Fibroblast of lung (primary cell): ENCODE results near the gene PARP3. TPM values are rescaled to one million over a fixed set of nuclear protein-coding genes. Genes with fewer than 3 reads are reported as not detected.

Source experiments
- DNase-seq, 2 donors: peaks; one replicate each; pipeline versions ENCODE4 v3.0.0 to v3.0.0-alpha.2; 2010; ENCODE audit warnings: low read depth in 2 of 2
- H2AFZ ChIP-seq: 2 replicates; pipeline ENCODE4 v1.5.1; 2012; ENCODE audit warnings: low read length, control low read depth, inconsistent platforms
- H3K27ac ChIP-seq: 2 replicates; pipeline ENCODE4 v1.5.1; 2011; ENCODE audit warnings: low read length, control low read depth; ENCODE audit not compliant: insufficient read depth
- H3K27me3 ChIP-seq: 2 replicates; pipeline ENCODE4 v1.5.1; 2011; ENCODE audit warnings: mild to moderate bottlenecking, low read length; ENCODE audit not compliant: control insufficient read depth, insufficient read depth
- H3K36me3 ChIP-seq: 2 replicates; pipeline ENCODE4 v1.5.1; 2011; ENCODE audit warnings: low read length; ENCODE audit not compliant: control insufficient read depth, insufficient read depth
- H3K4me1 ChIP-seq: 2 replicates; pipeline ENCODE4 v1.5.1; 2011; ENCODE audit warnings: low read length; ENCODE audit not compliant: control insufficient read depth, insufficient read depth; ENCODE audit errors: extremely low read depth
- H3K4me2 ChIP-seq: 2 replicates; pipeline ENCODE4 v1.5.1; 2011; ENCODE audit warnings: low read length, control low read depth; ENCODE audit not compliant: insufficient read depth; ENCODE audit errors: extremely low read depth
- H3K4me3 ChIP-seq, 4 experiments: fragments of 200-600 bp in 1 of 4; sonication (generic) in 1 of 4; replicated peaks in 1 of 4; 2 replicates each; pipeline ENCODE4 v1.5.1; 2011 to 2016; ENCODE audit warnings: low read length in 4 of 4, low read depth in 3 of 4, mild to moderate bottlenecking in 3 of 4, control low read depth in 2 of 4, inconsistent platforms in 1 of 4, mixed read lengths in 1 of 4; ENCODE audit not compliant: insufficient read depth in 1 of 4; ENCODE audit errors: control extremely low read depth in 1 of 4
- H3K79me2 ChIP-seq: 2 replicates; pipeline ENCODE4 v1.5.1; 2012; ENCODE audit warnings: mild to moderate bottlenecking, low read length, inconsistent platforms; ENCODE audit not compliant: control insufficient read depth, insufficient read depth
- H3K9ac ChIP-seq: 2 replicates; pipeline ENCODE4 v1.5.1; 2011; ENCODE audit warnings: mild to moderate bottlenecking, low read length, control low read depth; ENCODE audit not compliant: insufficient read depth
- H3K9me3 ChIP-seq: 2 replicates; pipeline ENCODE4 v1.5.1; 2012; ENCODE audit warnings: low read depth, low read length; ENCODE audit not compliant: control insufficient read depth, insufficient read depth
- H4K20me1 ChIP-seq: 2 replicates; pipeline ENCODE4 v1.5.1; 2011; ENCODE audit warnings: low read length; ENCODE audit not compliant: control insufficient read depth, insufficient read depth; ENCODE audit errors: extremely low read depth
- EZH2 ChIP-seq: IDR thresholded peaks from 2 replicates; pipeline ENCODE4 v1.5.1; 2012; ENCODE audit warnings: low read length, control low read depth, mild to moderate bottlenecking; ENCODE audit errors: missing control alignments
- polyA plus RNA-seq, 2 donors: library from polyadenylated mRNA; depleted of rRNA in 1 of 2; stranded (reverse) in 1 of 2; unstranded in 1 of 2; fragments of >200 nt; gene quantifications; 2 replicates each; pipeline ENCODE4 v1.2.1, GENCODE V29; 2011 to 2012; ENCODE audit warnings: missing spikeins in 1 of 2
- total RNA-seq: library from RNA; depleted of rRNA; stranded (reverse); fragments of >200 nt; gene quantifications from 2 replicates; pipeline ENCODE4 v1.2.1, GENCODE V29; 2014
- TF ChIP-seq, protein P1 (sequence below), 2 donors: IDR thresholded peaks in 1 of 2; conservative IDR thresholded peaks in 1 of 2; 1 replicate in 1 of 2; 2 replicates in 1 of 2; pipeline ENCODE4 v1.5.1; 2011 to 2012; ENCODE audit warnings: low read length in 2 of 2, control low read depth in 1 of 2, inconsistent platforms in 1 of 2, low read depth in 1 of 2, mild to moderate bottlenecking in 1 of 2

Gene PARP3
- total and polyA plus RNA-seq, 2 donors (not counting 1 experiment from before 2014, with no cell fraction given), result 22.8 to 44.1 TPM

DNA sequence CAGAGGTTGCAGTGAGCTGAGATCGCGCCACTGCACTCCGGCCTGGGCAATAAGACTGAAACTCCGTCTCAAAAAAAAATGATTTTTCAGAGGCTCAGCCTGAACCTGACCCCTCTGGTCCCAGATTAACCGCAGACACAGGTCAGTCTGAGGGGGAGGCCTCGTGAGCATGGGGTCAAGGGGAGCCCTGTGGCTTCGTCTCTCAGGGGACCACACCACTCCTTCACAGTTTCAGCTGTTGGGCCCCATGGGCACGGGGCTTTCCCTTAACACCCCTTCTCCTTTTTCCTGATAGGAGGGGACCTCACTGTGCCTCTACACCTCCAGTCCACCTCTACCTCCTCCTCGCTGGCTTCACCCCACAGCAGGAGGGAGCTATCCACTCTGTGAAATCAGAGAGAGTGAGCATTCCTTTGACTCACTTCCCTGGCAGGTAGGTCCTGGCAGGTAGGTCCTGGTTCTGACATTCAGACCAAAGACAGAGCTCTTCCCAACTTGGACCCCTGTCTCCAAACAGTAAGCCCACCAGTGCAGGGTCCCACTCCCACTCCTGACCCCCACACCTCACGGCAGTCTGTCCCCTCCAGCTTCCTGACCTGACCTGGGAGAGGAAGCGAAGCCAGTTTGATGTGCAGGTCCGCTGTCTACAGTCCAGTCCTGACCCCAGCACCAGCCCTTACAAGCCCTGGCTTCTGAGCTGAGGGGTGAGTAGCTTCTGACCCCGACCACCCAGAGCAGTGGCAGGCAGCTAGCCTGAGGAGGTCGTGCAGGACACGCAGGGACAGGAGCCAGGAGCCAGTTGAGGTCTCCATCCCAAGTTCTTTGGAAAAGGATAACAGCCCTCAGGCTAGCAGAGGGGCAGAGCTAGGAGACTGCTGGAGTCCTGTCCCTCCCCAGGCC, 9.4 kb upstream of the PARP3 start:
- H2AFZ ChIP-seq, result no peak overlapping the region
- H3K9ac ChIP-seq, result no peak overlapping the region
- no peaks in the 10 kb centered on the region for H3K4me1 ChIP-seq
- peaks cover 16% of the 10 kb centered on the region for H3K36me3 ChIP-seq
- no peaks in the 10 kb centered on the region for H3K27me3 ChIP-seq
- no peaks in the 10 kb centered on the region for H4K20me1 ChIP-seq
- no peak overlapping the region for H3K4me2 ChIP-seq
- TF ChIP-seq EZH2, result no peak
- TF ChIP-seq, protein P1, sequence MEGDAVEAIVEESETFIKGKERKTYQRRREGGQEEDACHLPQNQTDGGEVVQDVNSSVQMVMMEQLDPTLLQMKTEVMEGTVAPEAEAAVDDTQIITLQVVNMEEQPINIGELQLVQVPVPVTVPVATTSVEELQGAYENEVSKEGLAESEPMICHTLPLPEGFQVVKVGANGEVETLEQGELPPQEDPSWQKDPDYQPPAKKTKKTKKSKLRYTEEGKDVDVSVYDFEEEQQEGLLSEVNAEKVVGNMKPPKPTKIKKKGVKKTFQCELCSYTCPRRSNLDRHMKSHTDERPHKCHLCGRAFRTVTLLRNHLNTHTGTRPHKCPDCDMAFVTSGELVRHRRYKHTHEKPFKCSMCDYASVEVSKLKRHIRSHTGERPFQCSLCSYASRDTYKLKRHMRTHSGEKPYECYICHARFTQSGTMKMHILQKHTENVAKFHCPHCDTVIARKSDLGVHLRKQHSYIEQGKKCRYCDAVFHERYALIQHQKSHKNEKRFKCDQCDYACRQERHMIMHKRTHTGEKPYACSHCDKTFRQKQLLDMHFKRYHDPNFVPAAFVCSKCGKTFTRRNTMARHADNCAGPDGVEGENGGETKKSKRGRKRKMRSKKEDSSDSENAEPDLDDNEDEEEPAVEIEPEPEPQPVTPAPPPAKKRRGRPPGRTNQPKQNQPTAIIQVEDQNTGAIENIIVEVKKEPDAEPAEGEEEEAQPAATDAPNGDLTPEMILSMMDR (conservative IDR thresholded peaks at IDR 0.05 in 1 of 2, IDR thresholded peaks at IDR 0.05 in 1 of 2; ENCODE audit: low read depth in 1 of 2, low read length in 2 of 2), result no peak
- no peaks in the 10 kb centered on the region for H3K9me3 ChIP-seq
- H3K79me2 ChIP-seq, result no peaks in the 10 kb centered on the region
- no peak overlapping the region for H3K4me3 ChIP-seq
- H3K27ac ChIP-seq, result no peak overlapping the region
- no peak for DNase-seq

DNA sequence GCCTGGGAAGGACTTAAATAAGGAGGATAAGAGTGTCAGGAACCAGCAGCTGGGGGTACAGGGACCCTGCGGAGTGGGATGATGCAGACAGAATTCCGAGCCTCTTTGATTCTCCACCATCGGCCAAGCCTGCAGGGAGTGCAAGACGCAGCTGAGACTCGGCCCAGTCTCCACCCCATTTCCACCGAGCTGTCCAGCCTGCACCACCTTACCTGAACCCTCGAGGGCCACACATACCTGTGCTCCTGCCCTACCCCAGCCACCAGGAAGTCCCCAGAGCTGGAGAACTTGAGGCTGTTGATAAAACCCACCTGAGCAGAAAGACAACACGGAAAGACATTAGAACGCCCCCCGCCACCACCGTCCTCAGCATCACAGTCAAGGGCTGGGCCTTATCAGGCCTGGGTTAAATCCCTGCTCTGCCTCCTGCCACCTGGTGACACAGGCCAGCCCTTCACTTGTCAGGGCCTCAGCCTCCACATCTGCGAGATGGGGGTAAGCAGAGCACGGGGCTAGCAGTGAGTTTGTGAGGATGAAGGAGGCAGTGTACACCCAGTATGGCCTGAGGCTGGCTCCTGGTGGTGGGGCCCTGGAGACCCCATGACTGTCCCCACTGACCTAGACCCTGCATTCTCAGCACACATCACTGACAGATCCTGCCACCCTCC, 8.6 kb upstream of the PARP3 start:
- no peaks in the 10 kb centered on the region for H3K79me2 ChIP-seq
- H3K4me1 ChIP-seq, result no peaks in the 10 kb centered on the region
- TF ChIP-seq, protein P1 (conservative IDR thresholded peaks at IDR 0.05 in 1 of 2, IDR thresholded peaks at IDR 0.05 in 1 of 2; ENCODE audit: low read depth in 1 of 2, low read length in 2 of 2), result no peak
- no peak for TF ChIP-seq EZH2
- no peak for DNase-seq
- H3K4me2 ChIP-seq, result no peak overlapping the region
- H3K36me3 ChIP-seq, result peaks cover 20% of the 10 kb centered on the region
- no peak overlapping the region for H3K9ac ChIP-seq
- H3K27ac ChIP-seq, result no peak overlapping the region
- no peak overlapping the region for H2AFZ ChIP-seq
- no peaks in the 10 kb centered on the region for H3K9me3 ChIP-seq
- H4K20me1 ChIP-seq, result no peaks in the 10 kb centered on the region
- H3K27me3 ChIP-seq, result no peaks in the 10 kb centered on the region
- H3K4me3 ChIP-seq, result no peak overlapping the region

DNA sequence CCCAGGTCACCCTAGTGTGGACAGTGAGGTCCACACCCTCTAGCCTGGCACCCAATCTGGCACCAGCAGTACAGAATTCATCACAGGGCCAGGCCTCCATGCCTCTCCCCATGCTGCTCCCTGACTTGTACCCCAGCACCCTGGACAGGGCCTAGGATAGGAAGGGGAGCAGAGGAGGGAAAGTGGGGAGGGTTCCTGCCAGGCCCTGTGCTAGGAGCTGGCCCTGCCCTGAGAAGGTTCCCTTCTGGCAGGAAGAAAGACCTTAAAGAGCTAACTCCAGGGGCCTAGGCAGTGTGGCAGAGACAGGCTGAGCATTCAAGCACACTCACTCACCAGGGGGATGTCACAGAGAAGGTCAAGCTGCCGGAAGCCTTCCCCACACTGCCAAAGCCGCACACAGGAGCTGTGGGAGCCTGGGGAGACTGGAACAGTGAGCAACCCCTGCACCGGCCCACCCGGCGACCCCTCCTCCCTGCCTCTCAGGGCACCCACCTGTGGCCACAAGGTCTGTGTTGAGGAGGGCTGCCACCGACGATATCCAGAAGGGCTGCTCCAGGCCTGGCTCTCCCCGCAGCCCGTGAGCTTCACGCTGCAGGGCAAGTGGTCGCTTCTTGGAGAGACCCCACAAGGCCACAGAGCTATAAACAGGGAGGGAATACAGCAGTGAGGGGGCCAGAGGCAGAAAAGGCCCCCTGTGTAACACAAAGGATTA, 7.9 kb upstream of the PARP3 start:
- Histone ChIP-seq H3K4me3 (no peak overlapping the region), H4K20me1 (no peaks in the 10 kb centered on the region), H3K9ac (no peak overlapping the region), H2AFZ (no peak overlapping the region), H3K79me2 (peaks cover 6% of the 10 kb centered on the region), H3K27ac (no peak overlapping the region), H3K4me1 (no peaks in the 10 kb centered on the region), H3K36me3 (peaks cover 20% of the 10 kb centered on the region), H3K9me3 (no peaks in the 10 kb centered on the region), H3K27me3 (no peaks in the 10 kb centered on the region), H3K4me2 (no peak overlapping the region)
- no peak for DNase-seq
- TF ChIP-seq, protein P1 (conservative IDR thresholded peaks at IDR 0.05 in 1 of 2, IDR thresholded peaks at IDR 0.05 in 1 of 2; ENCODE audit: low read depth in 1 of 2, low read length in 2 of 2), result no peak
- TF ChIP-seq EZH2, result no peak
